ENCODE measurements around the gene COL6A1.
A peak's percentile ranks its signal among the peaks of the same experiment; 100 is the strongest.

Gene COL6A1

GRCh38 chr21:45966791-45967394 is 14.7 kb upstream of the COL6A1 start:
- no peak for DNase-seq

- no peak for DNase-seq
Observed at GRCh38 chr21:45969921-45970673, 11.5 kb upstream of the COL6A1 start.

GRCh38 chr21:45970674-45971615 is 10.6 kb upstream of the COL6A1 start:
- DNase-seq: peak; percentile 42

GRCh38 chr21:45971616-45972352 is 9.8 kb upstream of the COL6A1 start:
- DNase-seq: no peak

GRCh38 chr21:45972353-45972715 is 9.2 kb upstream of the COL6A1 start:
- no peak for DNase-seq

GRCh38 chr21:45972716-45973474 is 8.7 kb upstream of the COL6A1 start:
- DNase-seq: no peak

DNA sequence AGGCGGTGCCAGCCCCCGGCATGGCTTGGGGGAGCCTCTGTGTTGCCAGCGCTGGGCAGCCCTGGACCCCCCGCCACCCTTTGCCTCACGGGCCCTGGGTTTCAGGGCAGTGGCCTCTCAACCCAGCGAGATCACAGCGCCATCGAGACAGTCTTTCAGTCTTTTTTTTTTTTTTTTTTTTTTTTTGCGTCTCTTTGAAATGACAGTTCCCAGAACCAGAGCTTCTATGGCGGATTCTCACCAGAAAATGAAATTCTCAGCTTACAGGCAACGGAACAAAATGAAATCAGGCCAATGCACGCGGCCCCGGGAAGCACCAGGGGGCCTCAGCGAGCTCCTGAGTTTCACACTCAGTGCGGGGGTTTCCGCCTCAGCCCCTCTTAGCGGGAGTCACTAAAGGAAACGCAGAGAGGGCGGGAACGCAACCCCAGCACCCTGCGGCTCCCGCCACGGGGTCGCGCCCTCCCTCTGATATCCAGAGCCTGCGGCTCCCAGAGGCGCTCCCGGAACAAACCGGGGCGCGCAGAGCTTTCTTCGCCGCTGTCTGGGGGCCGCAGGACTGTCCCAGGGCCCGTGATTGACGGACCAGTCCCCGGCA is 8.0 kb upstream of the COL6A1 start:
- DNase-seq: peak; percentile 82

DNA sequence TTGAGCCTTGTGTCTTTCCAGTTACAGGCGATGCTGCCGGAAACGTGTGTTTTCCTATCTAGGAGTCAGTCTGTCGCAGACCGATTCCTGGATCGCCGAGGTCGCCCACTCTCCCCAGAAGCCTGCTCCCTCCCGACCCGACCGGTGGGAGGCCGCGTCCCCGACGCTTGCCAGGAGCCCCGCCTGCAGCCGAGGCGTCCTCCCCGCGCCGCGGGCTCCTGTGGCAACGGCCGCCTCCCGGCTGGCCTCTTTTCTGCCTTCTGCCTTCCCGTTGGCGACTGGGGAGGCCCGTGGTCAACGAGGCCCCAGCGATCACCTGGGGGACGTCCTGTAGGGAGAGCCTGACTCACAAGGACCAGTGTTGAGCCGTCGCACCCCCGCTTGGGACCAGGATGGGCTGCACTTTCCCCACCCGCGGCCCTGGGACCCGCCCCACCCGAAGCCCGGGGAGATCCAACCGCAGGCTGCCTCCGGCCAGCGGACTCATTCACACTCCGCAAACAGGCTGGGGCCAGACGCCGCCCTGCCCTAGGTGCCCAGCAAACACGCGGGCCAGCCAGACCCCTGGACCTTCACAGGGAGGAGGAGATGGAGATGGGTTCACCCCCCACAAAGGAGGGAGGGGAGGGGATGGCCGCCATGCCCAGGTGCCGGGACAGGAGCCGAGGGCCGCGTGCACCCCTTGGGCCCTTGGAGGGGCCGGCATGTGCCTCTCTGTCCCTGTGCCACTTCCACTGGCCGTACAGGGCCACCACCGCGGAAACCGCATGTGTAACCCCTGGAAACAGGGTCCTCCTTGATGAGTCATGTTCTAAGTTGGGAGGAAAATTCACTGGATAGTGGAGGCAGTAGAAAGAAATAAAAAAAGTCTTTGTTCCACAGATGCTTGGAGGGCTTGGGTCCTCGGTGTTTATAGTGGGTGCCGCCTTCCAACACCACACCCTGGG is 7.2 kb upstream of the COL6A1 start:
- DNase-seq: peak; percentile 13

- no peak for DNase-seq
Observed at GRCh38 chr21:45975020-45975666, 6.4 kb upstream of the COL6A1 start.

- peak; percentile 27 for DNase-seq
Observed at GRCh38 chr21:45975667-45976409, 5.7 kb upstream of the COL6A1 start.

GRCh38 chr21:45976701-45977311 is 4.8 kb upstream of the COL6A1 start:
- DNase-seq: no peak

DNA sequence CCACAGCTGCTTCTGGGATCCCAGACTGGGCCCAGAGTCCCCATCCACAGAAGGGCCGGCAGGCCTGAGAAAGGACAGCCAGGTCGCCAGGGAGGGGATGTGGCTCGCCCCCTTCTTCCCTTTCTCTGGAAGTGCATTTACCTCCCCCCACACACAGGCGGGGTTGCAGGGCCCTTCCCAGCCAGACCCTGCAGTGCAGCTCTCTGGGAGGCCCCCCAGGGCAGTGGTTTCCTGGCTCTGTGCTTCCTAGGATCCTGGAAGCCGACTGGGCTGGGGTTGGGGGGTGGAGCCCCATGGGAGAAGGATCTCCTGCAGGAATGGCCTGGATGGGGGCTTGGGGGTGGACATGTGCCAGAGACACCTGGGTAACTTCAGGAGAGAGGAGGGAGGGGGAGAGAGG is 4.2 kb upstream of the COL6A1 start:
- DNase-seq: no peak

GRCh38 chr21:45979141-45979631 is 2.4 kb upstream of the COL6A1 start:
- DNase-seq: no peak

DNA sequence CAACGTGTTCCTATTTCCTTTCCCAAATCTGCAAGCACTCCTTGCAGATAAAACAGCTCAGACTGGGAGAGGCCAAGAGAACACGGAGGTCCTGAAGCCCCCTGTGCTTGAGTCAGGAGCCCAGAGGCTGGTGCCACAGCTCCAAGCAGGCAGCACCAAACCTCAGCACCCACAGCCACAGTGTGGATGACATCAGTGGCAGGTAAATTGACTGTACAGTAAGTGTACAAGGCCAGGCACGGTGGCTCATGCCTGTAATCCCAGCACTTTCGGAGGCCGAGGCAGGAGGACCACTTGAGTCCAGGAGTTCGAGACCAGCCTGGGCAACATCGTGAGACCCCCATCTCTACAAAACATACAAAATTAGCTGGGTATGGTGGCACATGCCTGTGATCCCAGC is 1.9 kb upstream of the COL6A1 start:
- DNase-seq: no peak

GRCh38 chr21:45980271-45980670 is 1.3 kb upstream of the COL6A1 start:
- DNase-seq: no peak

GRCh38 chr21:45980697-45981096 is 873 bp upstream of the COL6A1 start:
- no peak for DNase-seq

DNA sequence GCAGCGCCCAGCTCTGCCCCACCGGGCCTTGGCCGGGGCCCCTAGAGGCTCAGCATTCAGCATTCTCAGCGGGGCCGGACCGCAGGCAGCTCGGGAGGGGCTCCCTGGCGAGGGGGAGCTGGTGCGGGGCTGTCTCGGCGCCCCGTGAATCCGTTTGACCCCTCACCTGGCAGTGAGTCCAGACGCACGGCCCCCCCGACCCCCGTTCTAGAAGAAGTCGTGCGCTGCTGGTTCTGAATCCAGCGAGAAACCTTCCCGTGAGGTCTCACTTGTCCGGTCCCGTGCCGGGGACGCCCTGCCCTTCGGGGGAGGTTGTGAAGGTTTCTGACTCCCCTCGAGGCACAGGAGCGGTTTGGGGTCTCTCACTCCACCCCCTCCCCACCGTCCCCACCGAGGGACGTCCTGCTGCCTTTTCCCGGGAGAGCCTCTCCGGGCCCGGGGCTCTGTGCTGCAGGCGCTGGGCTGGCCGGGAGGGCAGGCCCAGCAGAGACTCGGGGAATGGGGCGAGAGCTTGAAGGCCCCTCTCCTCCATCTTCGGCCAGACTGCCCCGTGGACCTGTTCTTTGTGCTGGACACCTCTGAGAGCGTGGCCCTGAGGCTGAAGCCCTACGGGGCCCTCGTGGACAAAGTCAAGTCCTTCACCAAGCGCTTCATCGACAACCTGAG is 655 bp downstream of the COL6A1 start:
- no peak for DNase-seq
